A549 (cell line): Measurements from ENCODE around the gene IL12B. TPM values are rescaled to one million over a fixed set of nuclear protein-coding genes. Genes with fewer than 3 reads are reported as not detected.
"Not testable (repeated sequence)": the region's sequence is repeated elsewhere in the genome, so short reads cannot be mapped to it uniquely, and the experiment has no call there.

Experiments
- ATAC-seq, 2 experiments: fragments of 200-7000 bp in 1 of 2; fragments of >200 bp in 1 of 2; cut with Nextera tagmentation in 1 of 2; cut with Tn5 transposase in 1 of 2; 3 replicates each; pipeline versions ENCODE4 v1.8.0 to v1.9.1; 2018 to 2020; ENCODE audit warnings: mild to moderate bottlenecking in 1 of 2, moderate library complexity in 1 of 2
- CTCF ChIA-PET: fragments of 300-600 bp; sonication (Branson Sonifier 250); formaldehyde crosslinking; extraction: SDS; loops from one replicate; lab custom pipeline; 2021; ENCODE audit warnings: antibody characterized with exemption, inconsistent platforms; lab: Yijun Ruan, JAX
- POLR2A ChIA-PET: fragments of 350-600 bp; formaldehyde crosslinking; extraction: SDS; loops from one replicate; lab custom pipeline; 2021; ENCODE audit warnings: antibody characterized with exemption, inconsistent platforms; lab: Yijun Ruan, JAX
- DNase-seq, 2 experiments: peaks; one replicate each; pipeline versions ENCODE4 v3.0.0 to v3.0.0-alpha.2; 2011 to 2016; ENCODE audit warnings: low read depth in 1 of 2, low spot score in 1 of 2
- FAIRE-seq: peaks from 2 replicates; lab custom pipeline; 2011; peaks lifted over from hg19 to GRCh38; lab: Jason Lieb, UNC
- H3K27ac ChIP-seq, 2 experiments: fragments of >200 bp; sonication (Bioruptor Twin); formaldehyde crosslinking; 3 replicates each; pipeline ENCODE4 v1.5.1; 2016 to 2017
- H3K4me1 ChIP-seq: fragments of >200 bp; sonication (Bioruptor Twin); formaldehyde crosslinking; 3 replicates; pipeline ENCODE4 v1.6.1; 2016
- H3K4me2 ChIP-seq: fragments of >200 bp; sonication (Bioruptor Twin); formaldehyde crosslinking; 3 replicates; pipeline ENCODE4 v1.6.1; 2016
- H3K4me3 ChIP-seq: fragments of >200 bp; sonication (Bioruptor Twin); formaldehyde crosslinking; 3 replicates; pipeline ENCODE4 v1.5.1; 2016
- H3K9me3 ChIP-seq: fragments of >200 bp; sonication (Bioruptor Twin); formaldehyde crosslinking; 3 replicates; pipeline ENCODE4 v1.6.1; 2016
- CBX8 ChIP-seq: fragments of 200-600 bp; sonication (generic); IDR thresholded peaks from 2 replicates; pipeline ENCODE4 v1.6.1; 2016
- CHD4 ChIP-seq: fragments of 200-600 bp; sonication (generic); IDR thresholded peaks from 2 replicates; pipeline ENCODE4 v1.6.1; 2016; ENCODE audit warnings: antibody characterized with exemption, mild to moderate bottlenecking, borderline replicate concordance
- EHMT2 ChIP-seq: fragments of 200-600 bp; sonication (generic); IDR thresholded peaks from 2 replicates; pipeline ENCODE4 v1.6.1; 2016; ENCODE audit warnings: antibody characterized with exemption, low read depth, mild to moderate bottlenecking, moderate library complexity
- FOSB ChIP-seq: fragments of 250-450 bp; sonication (Bioruptor Pico); IDR thresholded peaks from 2 replicates; pipeline ENCODE4 v1.5.0; 2020; ENCODE audit warnings: mild to moderate bottlenecking, moderate library complexity
- FOSL2 ChIP-seq, 2 experiments: fragments of 450-650 bp in 1 of 2; fragments of >200 bp in 1 of 2; sonication (Bioruptor Twin) in 1 of 2; formaldehyde crosslinking; IDR thresholded peaks; 2 replicates each; pipeline versions ENCODE4 v1.5.0 to v1.6.1; 2016 to 2020; ENCODE audit warnings: mild to moderate bottlenecking in 1 of 2, moderate library complexity in 1 of 2
- FOXS1 ChIP-seq: fragments of 250-450 bp; sonication (Bioruptor Pico); IDR thresholded peaks from 2 replicates; pipeline ENCODE4 v1.5.0; 2020; ENCODE audit warnings: mild to moderate bottlenecking, moderate library complexity
- GATA3 ChIP-seq: IDR thresholded peaks from 2 replicates; pipeline ENCODE4 v1.6.1; 2012; ENCODE audit warnings: borderline replicate concordance
- HMGXB4 ChIP-seq: fragments of 250-450 bp; sonication (Bioruptor Pico); IDR thresholded peaks from 2 replicates; pipeline ENCODE4 v1.5.0; 2021; ENCODE audit warnings: mild to moderate bottlenecking, moderate library complexity, borderline replicate concordance
- HOXB13 ChIP-seq: fragments of 250-450 bp; sonication (Bioruptor Pico); IDR thresholded peaks from 2 replicates; pipeline ENCODE4 v1.5.0; 2020; ENCODE audit warnings: low read depth, mild to moderate bottlenecking, moderate library complexity
- HOXB5 ChIP-seq: fragments of 250-450 bp; sonication (Bioruptor Pico); IDR thresholded peaks from 2 replicates; pipeline ENCODE4 v1.5.0; 2020; ENCODE audit warnings: mild to moderate bottlenecking, moderate library complexity
- MAFK ChIP-seq: fragments of 450-650 bp; IDR thresholded peaks from 2 replicates; pipeline ENCODE4 v1.6.1; 2014; ENCODE audit not compliant: partially characterized antibody
- MAX ChIP-seq: IDR thresholded peaks from 2 replicates; pipeline ENCODE4 v1.6.1; 2012
- MAZ ChIP-seq: fragments of 150-350 bp; IDR thresholded peaks from 2 replicates; pipeline ENCODE4 v1.6.1; 2014; ENCODE audit warnings: antibody characterized with exemption, low read depth, low read length, borderline replicate concordance
- POLR2A ChIP-seq: IDR thresholded peaks from 2 replicates; pipeline ENCODE4 v1.6.1; 2012; ENCODE audit warnings: mild to moderate bottlenecking, low read length
- RARB ChIP-seq: fragments of 250-450 bp; sonication (Bioruptor Pico); IDR thresholded peaks from 2 replicates; pipeline ENCODE4 v1.8.0; 2021; ENCODE audit warnings: mild to moderate bottlenecking, moderate library complexity
- SMC3 ChIP-seq: fragments of >200 bp; sonication (Bioruptor Twin); formaldehyde crosslinking; IDR thresholded peaks from 3 replicates; pipeline ENCODE4 v1.6.1; 2018; ENCODE audit warnings: inconsistent platforms
- ZNF302 ChIP-seq: fragments of 250-450 bp; sonication (Bioruptor Pico); IDR thresholded peaks from 2 replicates; pipeline ENCODE4 v1.9.0; 2021; ENCODE audit warnings: inconsistent platforms, mild to moderate bottlenecking, moderate library complexity
- WGBS: methylation state at CpG from one replicate; pipeline ENCODE4 v1.1.6; 2017; ENCODE audit errors: missing lambda C conversion rate; 5-methylcytosine and 5-hydroxymethylcytosine counted together
- polyA minus RNA-seq: library from RNA; depleted of rRNA, polyadenylated mRNA; stranded (reverse); fragments of >200 nt; gene quantifications from 2 replicates; pipeline ENCODE4 v1.2.3, GENCODE V29; 2011; rRNA and poly(A)+ RNA removed
- polyA plus RNA-seq, 4 experiments: library from polyadenylated mRNA; depleted of rRNA in 3 of 4; stranded (reverse); fragments of >200 nt; fragmentation: RNase III in 1 of 4; extraction: RNeasy Plus Mini Kit Qiagen cat#74134 plus additional on column Dnase treatment in 1 of 4; gene quantifications; 2 replicates in 3 of 4; 3 replicates in 1 of 4; pipeline ENCODE4 v1.2.3, GENCODE V29; 2011 to 2017
- TF ChIP-seq, protein P1 (sequence below): fragments of 250-450 bp; sonication (Bioruptor Pico); IDR thresholded peaks from 2 replicates; pipeline ENCODE4 v1.5.0; 2020; ENCODE audit warnings: low read depth, mild to moderate bottlenecking, moderate library complexity

The IL12B gene
- polyA plus RNA-seq (2011; rRNA removed) (0.05 and 0.09 TPM in 2 replicates), polyA plus RNA-seq (2017; fragmentation: RNase III; extraction: RNeasy Plus Mini Kit Qiagen cat#74134 plus additional on column Dnase treatment) (0.05 to 0.08 TPM (median 0.05 TPM) in 3 replicates), polyA minus RNA-seq (not detected in 2 replicates)
- polyA plus RNA-seq (2012; cell fraction: cytosol; rRNA removed), result 0.03 TPM in 1 of 2 replicates, not detected in the other
- polyA plus RNA-seq (2012; cell fraction: nucleus; rRNA removed), result 0.02 and 0.04 TPM in 2 replicates

GRCh38 chr5:159330131-159330800 is at the start of gene IL12B:
Gene IL12B, minus strand, starts transcription at chr5:159330487. Its CDS starts 3,705 bp downstream, at chr5:159326782.
- peaks cover 17% of the 10 kb centered on the region; the same call in 2 of the 3 replicates for H3K4me1 ChIP-seq
- FAIRE-seq (no peak), DNase-seq (no peak), ATAC-seq (no peak)
- ChIA-PET POLR2A (no interaction called here), CTCF (interaction anchor here (0.6 to 2.4 kb wide), 2 partner anchors 13 to 605 kb away, joined by 3 to 9 read pairs; no protein-coding TSS in a partner anchor)
- TF ChIP-seq SMC3 (no peak), FOSL2 (IDR thresholded peaks at IDR 0.05) (no peak), FOSL2 (CRISPR knock-in tag; IDR thresholded peaks at IDR 0.05) (0 out of 2 replicates have a peak, but pooled peaks have one; percentile 8)
- peak within 1 kb of the TSS; percentile 53 for H3K4me3 ChIP-seq
- 16% methylated on average over 4 of the region's 4 CpGs for WGBS
- H3K4me2 ChIP-seq, result peak within 1 kb of the TSS; percentile 79
- H3K27ac ChIP-seq, result peak within 1 kb of the TSS; percentile 88 to 96
- H3K9me3 ChIP-seq, result no peaks in the 10 kb centered on the region

DNA sequence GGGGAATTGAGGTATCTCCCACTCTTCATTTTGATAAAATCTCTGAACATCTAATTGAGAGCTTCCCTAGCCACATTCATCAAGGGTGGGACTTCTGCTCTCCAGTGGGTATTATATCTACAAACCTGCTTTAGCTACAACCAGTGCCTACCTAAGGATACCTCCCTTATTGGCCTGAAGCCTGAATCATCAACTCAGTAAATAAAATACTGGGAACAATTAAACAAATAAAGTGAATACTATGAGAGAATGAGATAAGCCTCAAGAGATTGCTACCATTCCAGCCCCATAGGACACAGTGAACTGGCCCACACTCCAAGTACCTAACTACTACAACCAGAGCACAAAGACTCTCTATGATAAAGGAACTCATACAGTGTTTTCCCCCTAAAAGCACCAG is 47.4 kb upstream of the IL12B start:
- peaks cover 3% of the 10 kb centered on the region; the same call in 2 of the 3 replicates for H3K9me3 ChIP-seq
- no peak overlapping the region for H3K27ac ChIP-seq
- TF ChIP-seq POLR2A, result no peak
- TF ChIP-seq HOXB5 (CRISPR knock-in tag), result no peak
- no peak for TF ChIP-seq MAFK
- TF ChIP-seq ZNF302 (CRISPR knock-in tag), result no peak
- TF ChIP-seq FOSB (CRISPR knock-in tag), result no peak
- no peak for TF ChIP-seq MAX
- TF ChIP-seq, protein P1, sequence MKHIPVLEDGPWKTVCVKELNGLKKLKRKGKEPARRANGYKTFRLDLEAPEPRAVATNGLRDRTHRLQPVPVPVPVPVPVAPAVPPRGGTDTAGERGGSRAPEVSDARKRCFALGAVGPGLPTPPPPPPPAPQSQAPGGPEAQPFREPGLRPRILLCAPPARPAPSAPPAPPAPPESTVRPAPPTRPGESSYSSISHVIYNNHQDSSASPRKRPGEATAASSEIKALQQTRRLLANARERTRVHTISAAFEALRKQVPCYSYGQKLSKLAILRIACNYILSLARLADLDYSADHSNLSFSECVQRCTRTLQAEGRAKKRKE (CRISPR knock-in tag), result no peak
- TF ChIP-seq FOXS1, result no peak
- no peak for TF ChIP-seq HOXB13 (CRISPR knock-in tag)
- TF ChIP-seq HMGXB4, result no peak
- no peak for TF ChIP-seq CHD4
- no peak for TF ChIP-seq CBX8
- TF ChIP-seq EHMT2, result no peak
- TF ChIP-seq RARB (CRISPR knock-in tag), result no peak
- no peak for TF ChIP-seq GATA3
- no peak for TF ChIP-seq MAZ
- ATAC-seq (no peak), DNase-seq (no peak), FAIRE-seq (no peak)
- ChIA-PET POLR2A (no interaction called here), CTCF (no interaction called here)
- H3K4me3 ChIP-seq, result no peak overlapping the region
- no peaks in the 10 kb centered on the region for H3K4me1 ChIP-seq
- no peak overlapping the region for H3K4me2 ChIP-seq

DNA sequence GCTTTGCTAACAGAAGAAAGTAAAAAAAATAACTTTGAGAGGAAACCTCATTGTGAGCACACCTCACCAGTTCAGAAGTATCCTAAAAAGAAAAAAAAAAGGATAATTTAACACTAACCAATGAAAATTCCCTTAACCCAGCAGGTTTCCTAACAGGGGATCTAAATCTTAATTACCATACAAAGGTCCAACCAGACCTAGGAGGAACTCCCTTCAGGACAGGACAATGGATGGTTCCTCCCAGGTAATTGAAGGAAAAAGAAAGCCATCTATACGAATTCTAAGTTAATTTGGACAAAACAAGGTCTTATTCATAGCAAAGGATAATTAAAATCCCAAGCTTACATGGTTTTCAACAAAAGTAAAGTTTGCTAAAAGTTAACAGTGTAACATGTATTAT is 37.6 kb upstream of the IL12B start:
- WGBS, result 13% methylated on average over 1 of the region's 1 CpG
- POLR2A ChIA-PET, H3K4me2 ChIP-seq, H3K4me1 ChIP-seq, DNase-seq, H3K27ac ChIP-seq, H3K4me3 ChIP-seq, H3K9me3 ChIP-seq, FAIRE-seq, ATAC-seq, CTCF ChIA-PET: not testable (repeated sequence)

DNA sequence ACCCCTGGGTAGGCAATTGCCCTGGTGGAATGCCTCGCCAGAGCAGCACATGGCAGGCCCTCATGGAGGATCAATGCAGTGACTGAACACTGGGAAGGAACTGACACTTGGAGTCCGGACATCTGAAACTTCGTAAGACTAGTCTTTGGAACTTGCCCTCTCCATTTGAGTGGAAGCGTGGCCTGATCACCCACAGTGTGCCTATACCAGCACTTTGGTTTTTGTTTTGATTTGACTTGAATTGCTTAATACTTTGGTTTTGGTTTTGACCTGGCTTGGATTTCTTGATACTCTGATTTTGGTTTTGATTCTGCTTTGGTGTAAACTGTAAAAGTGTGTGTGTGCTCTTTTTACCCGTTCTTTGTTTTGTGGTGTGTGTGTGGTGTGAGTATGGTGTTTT is 36.5 kb upstream of the IL12B start:
- H3K9me3 ChIP-seq, FAIRE-seq, POLR2A ChIA-PET, H3K4me3 ChIP-seq, ATAC-seq, H3K4me1 ChIP-seq, H3K27ac ChIP-seq, CTCF ChIA-PET, DNase-seq, H3K4me2 ChIP-seq: not testable (repeated sequence)
- 88% methylated on average over 5 of the region's 5 CpGs for WGBS
